ENCODE data around the gene CARD19. TPM values are rescaled to one million over a fixed set of nuclear protein-coding genes. Genes with fewer than 3 reads are reported as not detected.

Gene CARD19
- polyA plus RNA-seq, 1 donor (not counting 4 experiments of a cell fraction or from before 2014, with no cell fraction given) = 36.7 TPM

GRCh38 chr9:93120846-93121315, 24.9 kb downstream of the CARD19 start:
- Histone ChIP-seq H3K27me3 (ENCODE audit: control insufficient read depth, extremely low read depth, insufficient read depth, low read length) (no peaks in the 10 kb centered on the region), H2AFZ (ENCODE audit: control insufficient read depth, low read length) (no peak overlapping the region), H3K4me1 (ENCODE audit: control insufficient read depth, extremely low read depth, insufficient read depth, low read length) (no peaks in the 10 kb centered on the region), H3K79me2 (ENCODE audit: control insufficient read depth, insufficient read depth, low read length) (no peaks in the 10 kb centered on the region), H3K9me3 (ENCODE audit: control insufficient read depth, low read depth, low read length) (no peaks in the 10 kb centered on the region), H4K20me1 (ENCODE audit: control insufficient read depth, extremely low read depth, insufficient read depth, low read length) (no peaks in the 10 kb centered on the region), H3K4me2 (ENCODE audit: control insufficient read depth, extremely low read depth, insufficient read depth, low read depth, low read length) (no peak overlapping the region), H3K27ac (ENCODE audit: control insufficient read depth, insufficient read depth, low read length) (no peak overlapping the region), H3K9ac (ENCODE audit: control insufficient read depth, extremely low read depth, insufficient read depth, low read length) (no peak overlapping the region), H3K4me3 (ENCODE audit: control insufficient read depth in 2 of 3, extremely low read depth in 1 of 3, insufficient read depth in 2 of 3, low read depth in 1 of 3, low read length in 3 of 3) (no peak overlapping the region), H3K36me3 (ENCODE audit: control insufficient read depth in 2 of 2, extremely low read depth in 1 of 2, insufficient read depth in 2 of 2, low read length in 2 of 2) (no peaks in the 10 kb centered on the region), H3K9me1 (ENCODE audit: control insufficient read depth, extremely low read depth, insufficient read depth, low read length) (no peaks in the 10 kb centered on the region)
- DNase-seq (ENCODE audit: low read depth, low spot score) = no peak
- FAIRE-seq = no peak
- dilution Hi-C loops (cut with MboI; ENCODE audit: extremely low pct_ligation_motif_present, low sequenced_read_pairs) = no loop called here
- TF ChIP-seq CTCF (optimal IDR thresholded peaks at IDR 0.05 in 1 of 3, IDR thresholded peaks at IDR 0.05 in 1 of 3, conservative IDR thresholded peaks at IDR 0.05 in 1 of 3; ENCODE audit: extremely low read depth in 1 of 3, insufficient read depth in 2 of 3, low read length in 3 of 3) = no peak
- no peak for TF ChIP-seq EZH2 (IDR thresholded peaks at IDR 0.05; ENCODE audit: low read length)

GRCh38 chr9:93121316-93122241, 25.6 kb downstream of the CARD19 start:
- no peaks in the 10 kb centered on the region for H4K20me1 ChIP-seq (ENCODE audit: control insufficient read depth, extremely low read depth, insufficient read depth, low read length)
- H3K36me3 ChIP-seq (ENCODE audit: control insufficient read depth in 2 of 2, extremely low read depth in 1 of 2, insufficient read depth in 2 of 2, low read length in 2 of 2) = no peaks in the 10 kb centered on the region
- no peaks in the 10 kb centered on the region for H3K27me3 ChIP-seq (ENCODE audit: control insufficient read depth, extremely low read depth, insufficient read depth, low read length)
- FAIRE-seq (no peak), DNase-seq (ENCODE audit: low read depth, low spot score) (no peak)
- no peak overlapping the region for H3K9ac ChIP-seq (ENCODE audit: control insufficient read depth, extremely low read depth, insufficient read depth, low read length)
- no peaks in the 10 kb centered on the region for H3K9me3 ChIP-seq (ENCODE audit: control insufficient read depth, low read depth, low read length)
- no peak overlapping the region for H3K4me2 ChIP-seq (ENCODE audit: control insufficient read depth, extremely low read depth, insufficient read depth, low read depth, low read length)
- dilution Hi-C loops (cut with MboI; ENCODE audit: extremely low pct_ligation_motif_present, low sequenced_read_pairs) = no loop called here
- no peak overlapping the region for H3K4me3 ChIP-seq (ENCODE audit: control insufficient read depth in 2 of 3, extremely low read depth in 1 of 3, insufficient read depth in 2 of 3, low read depth in 1 of 3, low read length in 3 of 3)
- H3K27ac ChIP-seq (ENCODE audit: control insufficient read depth, insufficient read depth, low read length) = no peak overlapping the region
- no peak overlapping the region for H2AFZ ChIP-seq (ENCODE audit: control insufficient read depth, low read length)
- H3K9me1 ChIP-seq (ENCODE audit: control insufficient read depth, extremely low read depth, insufficient read depth, low read length) = no peaks in the 10 kb centered on the region
- H3K4me1 ChIP-seq (ENCODE audit: control insufficient read depth, extremely low read depth, insufficient read depth, low read length) = no peaks in the 10 kb centered on the region
- no peaks in the 10 kb centered on the region for H3K79me2 ChIP-seq (ENCODE audit: control insufficient read depth, insufficient read depth, low read length)
- TF ChIP-seq CTCF (optimal IDR thresholded peaks at IDR 0.05 in 1 of 3, IDR thresholded peaks at IDR 0.05 in 1 of 3, conservative IDR thresholded peaks at IDR 0.05 in 1 of 3; ENCODE audit: extremely low read depth in 1 of 3, insufficient read depth in 2 of 3, low read length in 3 of 3) (no peak), EZH2 (IDR thresholded peaks at IDR 0.05; ENCODE audit: low read length) (no peak)
